HG03159 (cell line): ENCODE results near the gene ENAH.
A peak's percentile ranks its signal among the peaks of the same experiment; 100 is the strongest.

Source experiments
- ATAC-seq: cut with Tn5 transposase; IDR thresholded peaks from one replicate; pipeline ENCODE4 v1.9.1; 2021; ENCODE audit warnings: mild to moderate bottlenecking, moderate library complexity; ENCODE audit not compliant: unreplicated experiment

The ENAH gene

GRCh38 chr1:225441314-225442122, 211.4 kb downstream of the ENAH start:
- peak; percentile 36 for ATAC-seq

GRCh38 chr1:225440380-225441221, 212.3 kb downstream of the ENAH start:
- no peak for ATAC-seq

- no peak for ATAC-seq
Measured at GRCh38 chr1:225437710-225438437, 215.0 kb downstream of the ENAH start.
